ENCODE measurements around the gene RABGEF1.
"Not testable (repeated sequence)": the region's sequence is repeated elsewhere in the genome, so short reads cannot be mapped to it uniquely, and the experiment has no call there.

Gene RABGEF1

GRCh38 chr7:66741710-66742049, 1.1 kb downstream of the RABGEF1 start:
- in situ Hi-C loops (cut with HindIII; ENCODE audit: low pct_unique_long_range_greater_than_20kb, low sequenced_read_pairs), result no loop called here
- TF ChIP-seq JUND (IDR thresholded peaks at IDR 0.05; ENCODE audit: low read depth), result no peak
- no peak for DNase-seq (ENCODE audit: low read depth in 1 of 2, low spot score in 1 of 2)

DNA sequence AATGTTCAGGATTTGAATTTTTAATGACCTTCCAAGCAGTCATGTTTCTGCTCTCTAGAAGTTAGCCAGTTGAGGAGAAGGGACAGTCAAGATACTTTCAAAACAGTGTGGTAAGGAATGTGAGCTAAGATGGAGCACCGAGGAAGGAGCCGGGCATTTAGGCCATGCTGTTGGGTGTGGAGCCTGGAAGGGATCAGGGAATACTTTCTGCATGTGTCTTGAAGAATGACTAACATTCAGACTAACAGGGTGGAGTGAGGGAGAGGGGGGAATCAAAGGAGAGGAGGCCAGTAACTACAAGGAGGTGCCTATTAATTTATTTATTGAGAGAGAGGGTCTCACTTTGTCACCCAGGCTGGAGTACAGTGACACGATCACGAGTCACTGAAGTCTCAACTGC, 1.8 kb downstream of the RABGEF1 start:
- DNase-seq (ENCODE audit: low read depth in 1 of 2, low spot score in 1 of 2); in situ Hi-C loops (cut with HindIII; ENCODE audit: low pct_unique_long_range_greater_than_20kb, low sequenced_read_pairs): not testable (repeated sequence)

DNA sequence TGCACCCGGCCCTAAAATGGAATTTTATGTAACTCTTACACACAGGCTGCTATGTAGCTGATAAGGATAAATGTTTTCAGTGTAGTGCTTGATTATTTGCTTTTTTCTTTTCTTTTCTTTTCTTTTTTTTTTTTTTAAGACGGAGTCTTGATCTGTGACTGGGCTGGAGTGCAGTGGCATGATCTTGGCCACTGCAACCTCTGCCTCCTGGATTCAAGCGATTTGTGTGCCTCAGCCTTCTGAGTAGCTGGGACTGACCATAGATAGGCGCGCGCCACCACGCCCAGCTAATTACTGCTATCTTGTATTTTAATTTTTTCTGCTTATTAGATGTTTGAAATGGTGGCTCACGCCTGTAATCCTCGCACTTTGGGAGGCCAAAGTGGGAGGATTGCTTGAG, 3.4 kb downstream of the RABGEF1 start:
- in situ Hi-C loops (cut with HindIII; ENCODE audit: low pct_unique_long_range_greater_than_20kb, low sequenced_read_pairs), result no loop called here
- no peak for DNase-seq (ENCODE audit: low read depth in 1 of 2, low spot score in 1 of 2)
- no peak for TF ChIP-seq JUND (IDR thresholded peaks at IDR 0.05; ENCODE audit: low read depth)

DNA sequence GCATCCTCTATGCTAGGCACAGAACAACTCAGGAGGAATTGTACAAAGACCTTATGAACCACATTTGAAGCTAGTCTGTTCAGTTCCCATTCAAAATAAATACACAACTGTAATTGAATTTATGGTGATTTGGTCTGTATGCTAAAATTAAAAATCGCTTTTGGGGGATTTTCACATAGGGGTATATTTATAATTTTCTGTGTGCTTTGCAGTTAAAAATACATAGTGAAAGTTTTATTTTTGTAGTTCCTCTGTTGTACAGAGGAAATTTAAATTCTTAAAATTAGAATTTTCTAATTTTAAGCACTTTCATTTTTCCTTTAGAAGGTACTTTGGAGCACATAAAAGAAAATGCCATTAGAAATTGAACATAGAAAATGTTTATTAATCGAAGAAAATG, 6.9 kb downstream of the RABGEF1 start:
- in situ Hi-C loops (cut with HindIII; ENCODE audit: low pct_unique_long_range_greater_than_20kb, low sequenced_read_pairs), result no loop called here
- no peak for TF ChIP-seq JUND (IDR thresholded peaks at IDR 0.05; ENCODE audit: low read depth)
- DNase-seq (ENCODE audit: low read depth in 1 of 2, low spot score in 1 of 2), result no peak

GRCh38 chr7:66747881-66748511, 7.5 kb downstream of the RABGEF1 start:
- TF ChIP-seq JUND (IDR thresholded peaks at IDR 0.05; ENCODE audit: low read depth), result no peak
- no peak for DNase-seq (ENCODE audit: low read depth in 1 of 2, low spot score in 1 of 2)
- in situ Hi-C loops (cut with HindIII; ENCODE audit: low pct_unique_long_range_greater_than_20kb, low sequenced_read_pairs), result no loop called here

DNA sequence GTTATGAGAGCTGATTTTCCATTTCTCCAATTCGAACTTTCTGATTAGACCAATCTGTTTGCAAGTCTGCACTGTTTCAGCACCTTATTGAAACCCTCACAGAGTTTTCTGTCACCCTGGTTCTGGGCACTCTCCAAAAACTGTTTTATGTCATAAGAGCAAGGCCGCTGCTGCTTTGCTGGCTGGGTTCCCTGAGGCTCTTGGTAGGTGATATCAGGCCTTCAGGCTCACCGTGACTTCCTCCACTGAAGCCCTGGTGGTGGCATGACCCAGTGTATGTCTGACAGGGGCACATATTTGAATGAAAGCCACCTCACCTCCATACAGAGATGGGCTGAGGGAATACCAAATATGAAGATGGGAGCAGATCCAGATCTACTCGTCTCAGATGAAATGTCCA, 8.3 kb downstream of the RABGEF1 start:
- no peak for TF ChIP-seq JUND (IDR thresholded peaks at IDR 0.05; ENCODE audit: low read depth)
- DNase-seq (ENCODE audit: low read depth in 1 of 2, low spot score in 1 of 2), result no peak
- in situ Hi-C loops (cut with HindIII; ENCODE audit: low pct_unique_long_range_greater_than_20kb, low sequenced_read_pairs), result no loop called here

DNA sequence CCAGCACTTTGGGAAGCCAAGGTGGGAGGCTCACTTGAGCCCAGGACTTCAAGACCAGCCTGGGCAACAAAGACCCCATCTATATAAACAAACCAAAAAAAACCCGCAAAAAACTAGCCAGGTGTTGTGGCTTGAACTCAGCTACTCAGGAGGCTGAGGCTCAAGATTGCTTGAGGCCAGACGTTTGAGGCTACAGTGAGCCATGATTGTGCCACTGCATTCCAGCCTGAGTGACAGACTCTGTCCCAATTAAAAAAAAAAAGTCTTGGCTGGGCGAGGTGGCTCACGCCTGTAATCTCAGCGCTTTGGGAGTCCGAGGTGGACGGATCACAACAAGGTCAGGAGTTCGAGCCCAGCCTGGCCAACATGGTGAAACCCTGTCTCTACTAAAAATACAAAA, 11.4 kb downstream of the RABGEF1 start:
- DNase-seq (ENCODE audit: low read depth in 1 of 2, low spot score in 1 of 2), result no peak
- no peak for TF ChIP-seq JUND (IDR thresholded peaks at IDR 0.05; ENCODE audit: low read depth)
- in situ Hi-C loops (cut with HindIII; ENCODE audit: low pct_unique_long_range_greater_than_20kb, low sequenced_read_pairs), result no loop called here

DNA sequence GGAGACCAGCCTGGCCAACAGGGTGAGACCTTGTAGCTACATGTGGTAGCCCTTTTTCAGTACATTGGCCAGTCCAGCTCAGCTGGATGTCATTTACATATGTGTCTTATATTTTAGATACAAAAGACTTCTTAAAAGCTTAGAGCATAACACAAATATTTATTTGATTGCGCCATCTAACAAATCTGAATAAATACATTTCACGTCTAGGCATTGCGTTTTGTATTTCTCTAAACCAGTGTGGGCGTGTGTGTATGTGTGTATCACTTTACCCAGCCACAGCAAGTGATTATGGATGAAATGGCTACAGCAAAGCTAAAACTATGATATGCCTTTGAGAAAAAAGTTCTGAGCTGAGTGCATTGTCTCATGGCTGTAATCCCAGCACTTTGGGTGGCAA, 14.0 kb downstream of the RABGEF1 start:
- in situ Hi-C loops (cut with HindIII; ENCODE audit: low pct_unique_long_range_greater_than_20kb, low sequenced_read_pairs), result no loop called here
- DNase-seq (ENCODE audit: low read depth in 1 of 2, low spot score in 1 of 2), result no peak
- TF ChIP-seq JUND (IDR thresholded peaks at IDR 0.05; ENCODE audit: low read depth), result no peak

DNA sequence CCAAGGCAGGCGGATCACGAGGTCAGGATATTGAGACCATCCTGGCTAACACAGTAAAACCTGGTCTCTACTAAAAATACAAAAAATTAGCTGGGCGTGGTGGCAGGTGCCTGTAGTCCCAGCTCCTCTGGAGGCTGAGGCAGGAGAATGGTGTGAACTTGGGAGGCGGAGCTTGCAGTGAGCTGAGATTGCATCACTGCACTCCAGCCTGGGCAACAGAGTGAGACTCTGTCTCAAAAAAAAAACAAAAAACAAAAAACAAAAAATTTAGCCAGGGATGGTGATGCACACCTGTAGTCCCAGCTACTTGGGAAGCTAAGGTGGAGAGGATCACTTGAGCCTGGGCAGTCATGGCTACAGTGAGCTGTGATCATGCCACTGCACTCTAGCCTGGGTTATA, 14.5 kb downstream of the RABGEF1 start:
- not testable (repeated sequence) for DNase-seq (ENCODE audit: low read depth in 1 of 2, low spot score in 1 of 2)

DNA sequence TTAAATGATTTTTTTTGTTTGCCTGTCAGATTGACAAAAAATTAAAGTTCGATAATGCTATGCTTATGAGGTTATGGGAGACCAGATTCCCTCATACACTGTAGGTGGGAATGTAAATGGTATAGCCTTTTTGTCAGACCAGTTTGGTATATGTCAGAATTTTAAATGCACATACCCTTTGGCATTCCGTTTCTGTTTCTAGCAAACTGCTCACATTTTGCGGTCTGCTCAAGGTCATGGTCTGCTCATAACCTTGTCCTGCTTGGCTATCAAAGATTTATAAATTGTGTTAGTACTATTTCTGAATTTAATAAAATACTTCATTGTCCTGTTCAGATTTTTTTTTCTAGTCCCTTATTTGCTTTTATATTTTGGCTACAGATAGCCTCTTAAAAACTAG, 15.7 kb downstream of the RABGEF1 start:
- in situ Hi-C loops (cut with HindIII; ENCODE audit: low pct_unique_long_range_greater_than_20kb, low sequenced_read_pairs); DNase-seq (ENCODE audit: low read depth in 1 of 2, low spot score in 1 of 2): not testable (repeated sequence)

More for the DNA sequence above, 14.5 kb downstream of the RABGEF1 start:
- in situ Hi-C loops (cut with HindIII; ENCODE audit: low pct_unique_long_range_greater_than_20kb, low sequenced_read_pairs), result not testable (repeated sequence)

GRCh38 chr7:66756889-66757288, 16.4 kb downstream of the RABGEF1 start:
- in situ Hi-C loops (cut with HindIII; ENCODE audit: low pct_unique_long_range_greater_than_20kb, low sequenced_read_pairs), result no loop called here
- no peak for DNase-seq (ENCODE audit: low read depth in 1 of 2, low spot score in 1 of 2)
- TF ChIP-seq JUND (IDR thresholded peaks at IDR 0.05; ENCODE audit: low read depth), result no peak

DNA sequence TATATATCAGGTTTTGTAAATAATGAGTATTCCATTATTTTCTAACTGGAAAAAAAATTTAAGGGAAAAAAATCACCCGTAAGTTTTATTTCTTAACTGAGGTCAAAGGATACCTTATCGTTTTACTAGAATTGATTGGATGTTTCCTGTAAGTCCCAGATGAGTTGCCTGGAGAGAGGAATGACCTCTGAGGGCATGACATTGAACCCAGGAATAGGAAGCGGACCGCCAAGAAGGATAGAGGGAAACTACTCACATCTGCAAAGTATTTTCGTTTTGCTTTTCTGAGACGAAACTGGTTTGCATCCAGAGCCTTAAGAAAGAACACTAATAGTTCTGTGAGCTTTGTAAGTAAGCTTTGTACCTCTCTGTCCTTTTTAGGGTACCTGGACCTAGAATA, 17.4 kb downstream of the RABGEF1 start:
- in situ Hi-C loops (cut with HindIII; ENCODE audit: low pct_unique_long_range_greater_than_20kb, low sequenced_read_pairs), result no loop called here
- TF ChIP-seq JUND (IDR thresholded peaks at IDR 0.05; ENCODE audit: low read depth), result no peak

DNA sequence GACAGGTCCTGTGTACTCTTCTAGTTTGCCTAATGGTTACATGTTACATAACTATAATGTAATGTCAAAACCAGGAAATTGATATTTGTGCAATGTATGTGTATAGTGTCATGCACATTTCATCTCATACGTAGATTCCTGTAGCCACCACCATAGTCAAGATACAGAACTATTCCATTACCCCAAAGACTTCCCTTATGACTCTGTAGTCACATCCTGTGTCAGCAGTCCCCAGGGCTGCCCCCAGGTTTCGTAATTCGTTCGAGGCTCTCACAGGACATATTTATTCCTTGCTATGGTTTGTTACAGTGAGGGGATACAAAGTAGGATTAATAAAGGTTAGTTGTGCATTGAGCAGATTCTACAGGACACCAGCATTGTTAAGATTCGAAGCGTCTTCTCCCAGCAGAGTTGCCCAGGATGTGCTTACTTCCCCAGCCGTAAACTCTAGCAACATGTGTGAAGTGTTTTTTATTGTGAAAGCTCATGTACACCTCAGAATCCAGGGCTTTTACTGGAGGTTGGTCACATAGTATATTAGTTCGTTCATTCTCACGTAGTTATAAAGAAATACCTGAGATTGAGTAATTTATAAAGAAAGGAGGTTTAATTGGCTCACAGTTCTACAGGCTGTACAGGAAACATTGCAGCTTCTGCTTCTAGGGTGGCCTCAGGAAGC, 18.6 kb downstream of the RABGEF1 start:
- DNase-seq (ENCODE audit: low read depth in 1 of 2, low spot score in 1 of 2), result no peak
- in situ Hi-C loops (cut with HindIII; ENCODE audit: low pct_unique_long_range_greater_than_20kb, low sequenced_read_pairs), result no loop called here
- TF ChIP-seq JUND (IDR thresholded peaks at IDR 0.05; ENCODE audit: low read depth), result no peak

More for the DNA sequence above, 17.4 kb downstream of the RABGEF1 start:
- DNase-seq (ENCODE audit: low read depth in 1 of 2, low spot score in 1 of 2), result no peak

- in situ Hi-C loops (cut with HindIII; ENCODE audit: low pct_unique_long_range_greater_than_20kb, low sequenced_read_pairs), result not testable (repeated sequence)
Observed at GRCh38 chr7:66763183-66763582, 22.6 kb downstream of the RABGEF1 start.

GRCh38 chr7:66763633-66764355, 23.3 kb downstream of the RABGEF1 start:
- DNase-seq (ENCODE audit: low read depth in 1 of 2, low spot score in 1 of 2); in situ Hi-C loops (cut with HindIII; ENCODE audit: low pct_unique_long_range_greater_than_20kb, low sequenced_read_pairs): not testable (repeated sequence)

More at GRCh38 chr7:66763183-66763582, 22.6 kb downstream of the RABGEF1 start:
- not testable (repeated sequence) for DNase-seq (ENCODE audit: low read depth in 1 of 2, low spot score in 1 of 2)

GRCh38 chr7:66764905-66765304, 24.4 kb downstream of the RABGEF1 start:
- DNase-seq (ENCODE audit: low read depth in 1 of 2, low spot score in 1 of 2); in situ Hi-C loops (cut with HindIII; ENCODE audit: low pct_unique_long_range_greater_than_20kb, low sequenced_read_pairs): not testable (repeated sequence)

- DNase-seq (ENCODE audit: low read depth in 1 of 2, low spot score in 1 of 2); in situ Hi-C loops (cut with HindIII; ENCODE audit: low pct_unique_long_range_greater_than_20kb, low sequenced_read_pairs): not testable (repeated sequence)
Observed at GRCh38 chr7:66765322-66766025, 24.9 kb downstream of the RABGEF1 start.
